Measurements from ENCODE around the gene SFXN3.

Gene SFXN3

GRCh38 chr10:101035314-101035713, 4.3 kb downstream of the SFXN3 start:
- H4K20me1 ChIP-seq = peaks cover 5 to 80% (median 26%) of the 10 kb centered on the region in 11 experiments; a peak in 16 of 22 replicates
- no peak overlapping the region; a peak in 2 of 22 replicates for H3K9ac ChIP-seq

GRCh38 chr10:101035916-101036702, 5.1 kb downstream of the SFXN3 start:
- peaks cover 26 to 41% (median 32%) of the 10 kb centered on the region in 10 experiments for H3K4me1 ChIP-seq
- H3K27me3 ChIP-seq = no peaks in the 10 kb centered on the region
- H3K4me3 ChIP-seq = no peak overlapping the region
- no peak overlapping the region for H3K4me2 ChIP-seq
- no peaks in the 10 kb centered on the region for H3K9me3 ChIP-seq (replicated peaks in 1 of 11)
- peak overlapping the region in 2 of 11 experiments; percentile 4 to 9; a peak in 1 of 22 replicates for H3K9ac ChIP-seq
- peaks cover 38 to 64% (median 54%) of the 10 kb centered on the region in 11 experiments for H3K36me3 ChIP-seq
- no peak overlapping the region for H3K27ac ChIP-seq
- H4K20me1 ChIP-seq = peaks cover 5 to 88% (median 26%) of the 10 kb centered on the region in 11 experiments; a peak in 16 of 22 replicates
- TF ChIP-seq Cebpa-rat (IDR thresholded peaks at IDR 0.05) = no peak

More at GRCh38 chr10:101035314-101035713, 4.3 kb downstream of the SFXN3 start:
- H3K27ac ChIP-seq = no peak overlapping the region
- no peak for TF ChIP-seq Cebpa-rat (IDR thresholded peaks at IDR 0.05)
- peaks cover 30 to 43% (median 32%) of the 10 kb centered on the region in 10 experiments for H3K4me1 ChIP-seq
- H3K27me3 ChIP-seq = no peaks in the 10 kb centered on the region
- peak overlapping the region in 2 of 11 experiments; percentile 96 to 97; a peak in 1 of 22 replicates for H3K4me2 ChIP-seq
- H3K36me3 ChIP-seq = peaks cover 38 to 60% (median 54%) of the 10 kb centered on the region in 11 experiments
- H3K4me3 ChIP-seq = no peak overlapping the region
- no peaks in the 10 kb centered on the region for H3K9me3 ChIP-seq (replicated peaks in 1 of 11)

GRCh38 chr10:101036726-101037125, 5.7 kb downstream of the SFXN3 start:
- H3K27me3 ChIP-seq = no peaks in the 10 kb centered on the region
- H3K36me3 ChIP-seq = peaks cover 38 to 64% (median 54%) of the 10 kb centered on the region in 11 experiments
- no peak overlapping the region for H3K4me2 ChIP-seq
- no peak overlapping the region for H3K27ac ChIP-seq
- no peak overlapping the region for H3K4me3 ChIP-seq
- peaks cover 27 to 40% (median 34%) of the 10 kb centered on the region in 10 experiments for H3K4me1 ChIP-seq
- no peak for TF ChIP-seq Cebpa-rat (IDR thresholded peaks at IDR 0.05)
- H3K9ac ChIP-seq = peak overlapping the region in 1 of 11 experiments; percentile 4; a peak in 1 of 22 replicates
- H3K9me3 ChIP-seq (replicated peaks in 1 of 11) = no peaks in the 10 kb centered on the region
- H4K20me1 ChIP-seq = peaks cover 5 to 88% (median 26%) of the 10 kb centered on the region in 11 experiments; a peak in 16 of 22 replicates

GRCh38 chr10:101038484-101038883, 7.5 kb downstream of the SFXN3 start:
- H3K4me2 ChIP-seq = no peak overlapping the region
- H3K36me3 ChIP-seq = peaks cover 38 to 64% (median 54%) of the 10 kb centered on the region in 11 experiments
- peaks cover 25 to 46% (median 34%) of the 10 kb centered on the region in 10 experiments for H3K4me1 ChIP-seq
- H3K27ac ChIP-seq = no peak overlapping the region
- no peaks in the 10 kb centered on the region for H3K27me3 ChIP-seq
- peaks cover 0 to 76% (median 20%) of the 10 kb centered on the region in 11 experiments; a peak in 13 of 22 replicates for H4K20me1 ChIP-seq
- no peak overlapping the region for H3K9ac ChIP-seq
- TF ChIP-seq Cebpa-rat (IDR thresholded peaks at IDR 0.05) = no peak
- no peaks in the 10 kb centered on the region for H3K9me3 ChIP-seq (replicated peaks in 1 of 11)
- H3K4me3 ChIP-seq = no peak overlapping the region

- Histone ChIP-seq H4K20me1 (peaks cover 0 to 61% (median 16%) of the 10 kb centered on the region in 11 experiments; a peak in 12 of 22 replicates), H3K4me3 (no peak overlapping the region), H3K27ac (no peak overlapping the region), H3K27me3 (peaks cover 0 to 3% (median 0%) of the 10 kb centered on the region in 11 experiments; a peak in 4 of 22 replicates), H3K9ac (0 out of 22 replicates have a peak overlapping the region, but pooled peaks of 1 of the 11 experiments have one; percentile 32), H3K36me3 (peaks cover 33 to 57% (median 50%) of the 10 kb centered on the region in 11 experiments), H3K4me1 (peaks cover 25 to 37% (median 32%) of the 10 kb centered on the region in 10 experiments), H3K4me2 (no peak overlapping the region), H3K9me3 (replicated peaks in 1 of 11) (no peaks in the 10 kb centered on the region)
- no peak for TF ChIP-seq Cebpa-rat (IDR thresholded peaks at IDR 0.05)
These were observed 9.0 kb downstream of the SFXN3 start for GRCh38 chr10:101040061-101040460.

GRCh38 chr10:101040851-101041250, 9.8 kb downstream of the SFXN3 start:
- Histone ChIP-seq H3K36me3 (peaks cover 26 to 49% (median 43%) of the 10 kb centered on the region in 11 experiments), H3K4me3 (no peak overlapping the region), H3K27me3 (peaks cover 0 to 11% (median 2%) of the 10 kb centered on the region in 11 experiments; a peak in 13 of 22 replicates), H3K9me3 (replicated peaks in 1 of 11) (no peaks in the 10 kb centered on the region), H3K4me1 (peaks cover 25 to 33% (median 30%) of the 10 kb centered on the region in 10 experiments), H4K20me1 (peaks cover 0 to 53% (median 16%) of the 10 kb centered on the region in 11 experiments; a peak in 11 of 22 replicates), H3K4me2 (peak overlapping the region in 6 of 11 experiments; percentile 1 to 92 (median 57); a peak in 6 of 22 replicates), H3K27ac (no peak overlapping the region), H3K9ac (0 out of 22 replicates have a peak overlapping the region, but pooled peaks of 1 of the 11 experiments have one; percentile 6)
- TF ChIP-seq Cebpa-rat (IDR thresholded peaks at IDR 0.05) = no peak

GRCh38 chr10:101041252-101041761, 10.3 kb downstream of the SFXN3 start:
- Histone ChIP-seq H3K9me3 (replicated peaks in 1 of 11) (no peaks in the 10 kb centered on the region), H3K4me2 (peak overlapping the region; percentile 2 to 94 (median 85); a peak in 14 of 22 replicates), H3K4me1 (peaks cover 25 to 33% (median 30%) of the 10 kb centered on the region in 10 experiments), H3K27me3 (peaks cover 3 to 15% (median 7%) of the 10 kb centered on the region in 11 experiments; a peak in 21 of 22 replicates), H4K20me1 (peaks cover 0 to 48% (median 16%) of the 10 kb centered on the region in 11 experiments; a peak in 10 of 22 replicates), H3K36me3 (peaks cover 21 to 44% (median 39%) of the 10 kb centered on the region in 11 experiments), H3K27ac (no peak overlapping the region), H3K9ac (peak overlapping the region in 1 of 11 experiments; percentile 6; a peak in 1 of 22 replicates), H3K4me3 (no peak overlapping the region)
- no peak for TF ChIP-seq Cebpa-rat (IDR thresholded peaks at IDR 0.05)

GRCh38 chr10:101042118-101042517, 11.1 kb downstream of the SFXN3 start:
- Histone ChIP-seq H3K9ac (peak overlapping the region; percentile 70 to 84 (median 80); a peak in 21 of 22 replicates), H3K27me3 (peaks cover 11 to 23% (median 15%) of the 10 kb centered on the region in 11 experiments), H3K27ac (peak overlapping the region; percentile 66 to 93 (median 80); a peak in 21 of 22 replicates)

More at GRCh38 chr10:101042118-101042517, 11.1 kb downstream of the SFXN3 start:
- Histone ChIP-seq H3K4me2 (peak overlapping the region; percentile 76 to 96 (median 89)), H4K20me1 (peaks cover 0 to 40% (median 10%) of the 10 kb centered on the region in 11 experiments; a peak in 9 of 22 replicates), H3K4me3 (peak overlapping the region; percentile 46 to 71 (median 60)), H3K36me3 (peaks cover 13 to 36% (median 31%) of the 10 kb centered on the region in 11 experiments; a peak in 21 of 22 replicates), H3K9me3 (replicated peaks in 1 of 11) (no peaks in the 10 kb centered on the region), H3K4me1 (peaks cover 29 to 40% (median 37%) of the 10 kb centered on the region in 10 experiments)
- no peak for TF ChIP-seq Cebpa-rat (IDR thresholded peaks at IDR 0.05)
